HG03565 (cell line): Measurements from ENCODE around the gene SEMA6A.
"Not testable (repeated sequence)": the region's sequence is repeated elsewhere in the genome, so short reads cannot be mapped to it uniquely, and the experiment has no call there.

Experiments used
- ATAC-seq: cut with Tn5 transposase; IDR thresholded peaks from one replicate; pipeline ENCODE4 v1.9.1; 2021; ENCODE audit warnings: mild to moderate bottlenecking, moderate library complexity; ENCODE audit not compliant: unreplicated experiment

Gene SEMA6A

GRCh38 chr5:116524966-116525365 is 49.7 kb downstream of the SEMA6A start:
- no peak for ATAC-seq

DNA sequence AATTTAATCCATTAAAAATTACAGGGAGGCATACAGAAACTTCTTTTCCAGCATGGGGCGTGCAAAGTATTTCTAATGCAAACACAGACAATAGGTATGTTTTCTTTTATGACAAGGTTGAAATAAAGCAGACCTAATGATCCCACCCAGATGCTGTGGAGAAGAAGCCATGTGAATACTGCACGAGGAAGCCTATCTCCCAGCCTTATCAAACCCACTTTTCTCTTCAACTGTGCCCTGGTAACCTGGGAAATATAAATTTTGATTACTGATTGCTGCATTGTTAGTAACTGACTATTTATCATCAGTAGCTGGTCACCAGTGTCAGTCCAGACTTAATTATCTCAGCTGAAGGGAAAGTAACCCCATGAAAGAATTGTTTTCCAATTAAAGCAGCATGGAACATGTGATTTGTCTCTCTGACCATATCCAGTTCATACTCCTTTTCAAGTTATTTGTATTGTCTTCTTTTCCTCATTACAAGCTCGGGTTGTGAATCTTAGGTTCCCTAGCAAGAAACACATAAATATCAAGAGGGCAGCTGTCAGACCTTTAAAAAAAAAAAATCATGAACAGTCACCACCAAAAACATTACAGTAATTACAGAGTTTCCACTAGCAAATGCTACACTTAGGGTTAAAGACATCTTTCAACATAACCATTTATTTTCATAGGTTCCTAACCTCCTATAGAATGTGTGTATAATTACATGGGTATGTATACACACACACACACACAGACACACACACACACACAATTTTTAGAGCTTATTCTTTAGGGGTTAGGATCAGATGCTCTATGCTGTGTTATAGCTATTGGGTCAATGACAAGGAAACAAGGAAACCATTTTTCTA is 50.3 kb downstream of the SEMA6A start:
- ATAC-seq: no peak

- not testable (repeated sequence) for ATAC-seq
Observed at GRCh38 chr5:116523182-116523581, 51.4 kb downstream of the SEMA6A start.

GRCh38 chr5:116522356-116523136 is 52.1 kb downstream of the SEMA6A start:
- no peak for ATAC-seq

DNA sequence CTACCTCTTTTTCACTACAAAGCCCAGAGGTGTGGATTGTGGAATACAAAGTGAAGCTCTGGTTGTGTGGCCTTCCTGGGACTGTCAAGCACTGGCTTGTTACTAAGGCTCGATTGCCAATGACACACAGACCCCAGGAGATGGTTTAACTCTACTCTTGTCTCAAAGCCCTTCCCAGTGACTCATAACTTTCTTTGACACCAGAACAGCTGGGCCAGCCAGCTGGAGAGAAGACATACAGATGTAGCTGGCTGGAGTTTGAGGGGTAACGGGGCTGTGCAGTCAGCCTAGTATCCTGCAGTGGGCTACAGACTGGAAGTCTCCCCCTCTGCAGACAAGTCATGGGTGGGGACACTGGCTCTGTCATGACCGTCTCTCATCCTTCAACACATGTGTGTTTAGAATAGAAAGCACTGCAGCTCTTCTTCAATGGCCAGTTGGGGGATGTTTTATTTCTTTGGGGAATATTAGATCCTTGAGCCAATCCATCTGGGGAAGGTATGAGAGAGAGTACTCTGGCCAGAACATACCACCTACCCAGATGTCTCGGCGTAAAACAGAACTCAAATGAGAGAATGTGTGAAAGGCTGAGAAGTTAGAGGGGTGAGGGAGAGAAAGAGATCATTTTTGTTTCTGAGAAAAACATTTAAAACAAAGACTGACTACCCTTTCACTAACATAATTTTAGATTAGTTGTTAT is 53.3 kb downstream of the SEMA6A start:
- peak; percentile 65 for ATAC-seq

GRCh38 chr5:116520771-116521170 is 53.9 kb downstream of the SEMA6A start:
- ATAC-seq: no peak

- ATAC-seq: no peak
Observed at GRCh38 chr5:116518423-116518822, 56.2 kb downstream of the SEMA6A start.

DNA sequence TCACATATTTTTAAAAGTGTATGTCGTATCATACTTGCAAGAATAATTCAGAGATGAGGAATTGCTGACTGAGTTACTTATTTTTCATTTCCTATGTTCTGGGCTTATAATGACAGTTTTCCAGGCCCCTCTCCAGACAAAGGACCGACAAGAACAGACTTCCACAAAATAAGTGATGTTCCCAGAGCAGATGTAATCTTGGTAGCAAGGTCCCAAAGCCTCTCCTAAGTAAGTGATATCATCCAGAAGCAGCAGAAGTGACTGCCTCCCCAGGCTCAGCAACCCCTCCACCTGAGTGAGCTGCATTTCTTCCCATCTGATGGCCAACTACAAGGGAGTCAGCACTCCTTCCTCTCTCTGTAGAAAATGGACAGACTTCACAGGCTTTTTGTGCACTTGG is 57.1 kb downstream of the SEMA6A start:
- ATAC-seq: no peak

DNA sequence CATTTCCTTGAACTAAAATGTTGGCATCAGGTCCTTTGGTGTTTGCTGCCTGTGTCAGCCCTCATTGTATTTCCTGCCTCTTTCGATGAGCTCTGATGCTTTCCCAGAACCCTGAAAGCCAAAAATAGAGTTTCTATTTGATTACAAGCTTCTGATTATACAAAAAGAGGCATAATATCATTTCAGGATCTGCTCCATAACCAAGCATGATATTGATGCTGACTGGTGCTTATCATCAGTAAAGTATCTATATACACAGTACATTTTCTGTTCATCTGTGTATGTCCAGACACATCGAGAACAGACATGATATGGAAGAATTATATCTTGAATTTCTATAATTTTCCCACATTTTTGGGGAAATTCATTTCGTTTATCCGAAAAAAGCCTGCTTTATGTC is 58.6 kb downstream of the SEMA6A start:
- ATAC-seq: no peak

DNA sequence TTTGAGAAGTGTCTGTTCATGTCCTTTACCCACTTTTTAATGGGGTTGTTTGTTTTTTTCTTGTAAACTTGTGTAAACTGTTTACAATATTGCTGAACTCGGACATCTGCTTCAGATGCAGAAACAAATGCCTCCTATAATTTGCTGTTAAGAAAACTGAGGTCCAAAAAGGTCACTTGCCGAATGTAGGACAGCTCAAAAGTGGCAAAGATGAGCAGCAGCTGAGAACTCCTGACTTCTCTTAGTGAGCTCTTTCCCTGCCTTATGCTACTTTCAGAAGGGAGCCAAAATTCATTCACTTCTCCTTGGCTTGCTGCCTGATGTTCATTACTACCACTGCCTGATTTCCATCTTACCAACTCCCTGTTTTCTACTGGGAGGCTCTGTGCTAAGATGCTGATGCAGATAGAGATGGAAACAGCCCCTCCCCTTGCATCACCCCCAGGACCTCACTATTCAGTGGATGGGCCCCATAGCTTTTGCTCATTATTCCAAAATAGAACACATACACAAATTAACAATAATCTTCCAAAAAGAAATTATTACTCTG is 60.1 kb downstream of the SEMA6A start:
- ATAC-seq: no peak

DNA sequence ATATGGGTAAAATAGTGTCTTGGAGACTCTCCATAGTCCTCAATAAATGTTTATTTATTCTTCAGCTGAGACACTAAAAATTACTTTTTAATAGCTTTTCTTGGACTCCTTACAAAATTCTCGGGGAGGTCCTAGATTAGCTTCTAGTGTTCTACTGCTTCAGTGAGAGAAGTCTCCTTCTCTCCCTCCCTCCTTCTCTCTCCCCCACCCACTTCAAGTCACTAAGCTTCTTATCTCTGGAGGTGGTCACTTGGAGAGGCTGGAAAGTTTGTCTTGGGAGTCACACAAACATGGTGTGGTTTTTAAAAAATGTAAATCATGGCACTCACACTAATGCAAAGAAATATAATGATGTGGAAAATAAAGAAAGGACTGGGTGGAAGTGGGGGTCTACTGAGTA is 64.1 kb downstream of the SEMA6A start:
- ATAC-seq: no peak

- no peak for ATAC-seq
Observed at GRCh38 chr5:116509483-116510244, 65.0 kb downstream of the SEMA6A start.

DNA sequence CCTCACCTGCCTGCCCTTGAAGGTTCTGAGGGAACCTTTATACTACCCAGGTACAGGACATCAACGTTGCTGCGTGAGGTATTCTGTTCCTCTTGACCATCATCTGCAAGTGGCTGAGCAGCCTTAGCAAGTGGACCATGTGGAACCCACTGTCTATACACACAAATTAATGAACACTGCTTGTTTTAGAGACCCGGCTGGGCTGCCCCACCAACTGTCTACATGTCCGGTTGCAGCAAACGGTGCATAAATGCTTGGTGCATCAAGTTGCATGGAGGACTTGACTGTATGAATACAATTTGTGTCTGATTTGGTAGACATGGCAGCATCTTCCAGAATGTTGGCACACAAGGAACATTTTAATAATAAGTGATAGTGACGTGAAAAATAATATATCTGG is 65.8 kb downstream of the SEMA6A start:
- no peak for ATAC-seq

- no peak for ATAC-seq
Observed at GRCh38 chr5:116507941-116508655, 66.5 kb downstream of the SEMA6A start.

GRCh38 chr5:116507051-116507537 is 67.5 kb downstream of the SEMA6A start:
- ATAC-seq: no peak

DNA sequence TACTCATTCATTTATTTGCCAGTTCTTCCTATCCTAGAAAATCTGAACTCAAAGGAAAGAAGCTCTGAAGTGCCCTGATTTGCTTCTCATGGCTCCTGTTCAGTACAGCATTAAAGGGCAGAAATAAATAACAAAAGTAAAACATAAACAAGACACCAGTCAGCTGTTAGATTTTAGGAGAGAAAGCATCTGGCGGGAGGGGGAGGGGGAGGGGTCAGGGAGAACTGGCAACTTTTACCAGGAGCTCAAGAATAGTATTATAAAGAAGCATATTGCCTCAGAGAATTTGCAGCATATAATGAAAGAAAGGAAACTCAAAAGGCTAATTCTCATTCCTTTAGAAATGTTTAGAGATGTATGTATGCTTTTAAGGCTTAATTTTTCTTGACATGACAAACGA is 68.1 kb downstream of the SEMA6A start:
- no peak for ATAC-seq

DNA sequence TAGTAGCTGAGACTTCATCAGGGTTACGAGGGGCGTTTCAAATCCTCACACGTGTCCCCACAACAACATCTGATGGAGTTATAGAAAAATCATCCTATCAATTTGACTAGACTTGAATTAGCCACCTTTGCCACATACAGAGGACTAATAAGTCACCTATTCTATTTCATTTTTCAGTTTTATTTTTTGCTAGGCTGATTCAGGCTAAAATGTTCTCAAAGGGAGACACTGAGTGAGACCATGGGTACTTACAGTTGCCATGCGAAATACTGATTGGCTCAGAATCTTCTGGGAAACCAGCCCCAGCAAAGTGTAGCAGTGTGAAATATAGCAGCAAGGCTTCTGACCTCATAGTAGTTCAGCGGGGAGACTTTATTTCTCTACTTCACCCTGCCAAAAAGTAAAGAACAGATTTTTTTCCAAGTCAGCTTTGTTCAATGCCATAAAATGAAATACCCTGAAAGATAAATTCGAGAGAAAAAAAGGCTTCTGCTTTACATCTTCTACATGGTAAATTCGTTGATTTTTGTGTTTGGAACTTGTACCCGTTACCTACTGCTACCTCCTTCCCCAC is 69.9 kb downstream of the SEMA6A start:
- ATAC-seq: no peak

- ATAC-seq: no peak
Observed at GRCh38 chr5:116502616-116503015, 72.0 kb downstream of the SEMA6A start.

- no peak for ATAC-seq
Observed at GRCh38 chr5:116502138-116502537, 72.5 kb downstream of the SEMA6A start.
